ENCODE data around the gene LRGUK. TPM values are rescaled to one million over a fixed set of nuclear protein-coding genes. Genes with fewer than 3 reads are reported as not detected.
"Not testable (repeated sequence)": the region's sequence is repeated elsewhere in the genome, so short reads cannot be mapped to it uniquely, and the experiment has no call there.

The LRGUK gene, protein sequence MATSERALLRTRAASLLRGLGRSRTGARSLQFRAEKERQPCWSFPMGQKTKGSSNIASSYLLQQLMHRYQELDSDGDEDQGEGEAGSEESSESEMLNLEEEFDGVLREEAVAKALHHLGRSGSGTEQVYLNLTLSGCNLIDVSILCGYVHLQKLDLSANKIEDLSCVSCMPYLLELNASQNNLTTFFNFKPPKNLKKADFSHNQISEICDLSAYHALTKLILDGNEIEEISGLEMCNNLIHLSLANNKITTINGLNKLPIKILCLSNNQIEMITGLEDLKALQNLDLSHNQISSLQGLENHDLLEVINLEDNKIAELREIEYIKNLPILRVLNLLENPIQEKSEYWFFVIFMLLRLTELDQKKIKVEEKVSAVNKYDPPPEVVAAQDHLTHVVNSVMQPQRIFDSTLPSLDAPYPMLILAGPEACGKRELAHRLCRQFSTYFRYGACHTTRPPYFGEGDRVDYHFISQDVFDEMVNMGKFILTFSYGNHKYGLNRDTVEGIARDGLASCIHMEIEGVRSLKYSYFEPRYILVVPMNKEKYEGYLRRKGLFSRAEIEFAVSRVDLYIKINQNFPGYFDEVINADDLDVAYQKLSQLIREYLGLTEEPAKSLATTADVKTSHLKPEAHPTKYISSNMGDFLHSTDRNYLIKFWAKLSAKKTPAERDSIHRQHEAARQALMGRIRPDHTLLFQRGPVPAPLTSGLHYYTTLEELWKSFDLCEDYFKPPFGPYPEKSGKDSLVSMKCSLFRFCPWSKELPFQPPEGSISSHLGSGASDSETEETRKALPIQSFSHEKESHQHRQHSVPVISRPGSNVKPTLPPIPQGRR
- polyA plus RNA-seq (2013, experiment 1 of 2), result 0.95 TPM
- polyA plus RNA-seq (2013, experiment 2 of 2), result 1.1 TPM

DNA sequence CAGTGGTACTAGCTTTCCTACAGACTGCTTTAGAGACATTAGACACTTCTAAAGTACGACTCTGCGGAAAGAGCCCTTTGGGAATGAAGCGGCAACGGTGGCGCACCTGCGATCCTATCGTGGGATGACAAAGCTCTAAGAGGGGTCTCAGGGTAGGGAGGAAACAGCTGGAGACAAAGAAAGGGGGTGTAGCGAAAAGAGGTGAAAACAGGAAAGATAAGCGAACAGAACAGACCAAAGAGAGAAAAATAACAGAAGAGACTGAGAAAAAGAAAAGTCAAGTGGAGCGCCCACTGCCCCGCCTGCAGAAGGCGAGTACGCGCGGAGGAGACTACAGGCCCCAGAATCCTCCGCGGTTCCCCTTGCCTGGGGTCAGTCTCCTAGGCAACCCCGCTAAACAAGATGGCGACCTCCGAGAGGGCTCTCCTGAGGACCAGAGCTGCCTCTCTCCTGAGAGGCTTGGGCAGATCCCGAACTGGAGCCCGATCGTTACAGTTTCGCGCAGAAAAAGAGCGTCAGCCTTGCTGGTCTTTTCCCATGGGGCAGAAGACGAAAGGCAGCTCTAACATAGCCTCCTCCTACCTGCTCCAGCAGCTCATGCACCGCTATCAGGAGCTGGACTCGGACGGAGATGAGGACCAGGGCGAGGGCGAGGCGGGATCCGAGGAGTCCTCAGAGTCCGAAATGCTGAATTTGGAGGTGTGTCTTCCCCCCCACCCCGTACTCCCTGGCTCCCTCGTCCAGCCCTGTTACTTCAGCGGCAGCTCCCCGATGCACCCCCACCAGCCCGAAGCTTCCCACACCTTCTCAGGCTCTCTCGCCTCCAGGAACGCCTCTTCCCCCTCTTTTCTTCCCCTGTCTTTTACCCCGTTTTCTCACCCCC lies at the start of gene LRGUK:
TSS of gene LRGUK (plus strand) at position 375 of the 883 bp plus-strand sequence. CDS start at position 403, 28 bp downstream.
- no peaks in the 10 kb centered on the region for H3K9me3 ChIP-seq (ENCODE audit: insufficient read depth, low read depth, low read length)
- 3% methylated on average over 43 of the region's 43 CpGs for WGBS
- H3K36me3 ChIP-seq (ENCODE audit: insufficient read depth, low read length), result no peaks in the 10 kb centered on the region
- no peak within 1 kb of the TSS; the same call in 1 of the 2 replicates for H3K27ac ChIP-seq (ENCODE audit: low read depth, low read length)
- H3K9ac ChIP-seq (ENCODE audit: low read depth, low read length), result peak within 1 kb of the TSS; percentile 54
- peak within 1 kb of the TSS; percentile 87 for H3K4me3 ChIP-seq (ENCODE audit: low read length)
- H3K27me3 ChIP-seq (ENCODE audit: insufficient read depth, low read length), result peaks cover 10% of the 10 kb centered on the region; the same call in 1 of the 2 replicates
- H3K4me1 ChIP-seq (ENCODE audit: insufficient read depth, low read length), result peaks cover 28% of the 10 kb centered on the region

- H3K27me3 ChIP-seq (ENCODE audit: insufficient read depth, low read length); H3K4me1 ChIP-seq (ENCODE audit: insufficient read depth, low read length); H3K36me3 ChIP-seq (ENCODE audit: insufficient read depth, low read length); H3K4me3 ChIP-seq (ENCODE audit: low read length); H3K9me3 ChIP-seq (ENCODE audit: insufficient read depth, low read depth, low read length); H3K9ac ChIP-seq (ENCODE audit: low read depth, low read length); H3K27ac ChIP-seq (ENCODE audit: low read depth, low read length): not testable (repeated sequence)
- 96% methylated on average over 2 of the region's 2 CpGs for WGBS
These were observed 49.6 kb upstream of the LRGUK start for GRCh38 chr7:134077560-134077959.

DNA sequence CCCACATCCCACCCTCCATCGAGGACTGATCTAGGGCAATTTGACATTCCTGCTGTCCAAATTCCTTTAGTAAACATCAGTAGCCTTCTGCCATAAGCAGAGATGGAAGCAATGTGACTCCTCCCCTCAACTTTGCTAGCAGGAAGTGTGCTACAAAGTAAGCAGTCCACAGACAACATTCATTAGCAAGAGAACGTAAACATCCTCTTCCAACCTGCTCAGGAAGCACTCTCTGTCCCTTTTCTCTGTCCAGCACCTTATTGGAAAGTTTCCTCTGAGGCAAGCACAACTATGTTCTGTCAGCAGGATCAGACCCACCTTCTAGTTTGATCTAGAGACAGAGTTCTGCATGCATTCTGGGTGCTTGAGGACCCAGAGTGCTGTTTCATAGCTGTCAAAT lies 48.1 kb upstream of the LRGUK start:
- Histone ChIP-seq H3K4me1 (ENCODE audit: insufficient read depth, low read length) (no peaks in the 10 kb centered on the region; the same call in 1 of the 2 replicates), H3K27ac (ENCODE audit: low read depth, low read length) (no peak overlapping the region), H3K9me3 (ENCODE audit: insufficient read depth, low read depth, low read length) (no peaks in the 10 kb centered on the region), H3K27me3 (ENCODE audit: insufficient read depth, low read length) (no peaks in the 10 kb centered on the region), H3K9ac (ENCODE audit: low read depth, low read length) (no peak overlapping the region), H3K4me3 (ENCODE audit: low read length) (no peak overlapping the region), H3K36me3 (ENCODE audit: insufficient read depth, low read length) (peaks cover 3% of the 10 kb centered on the region; the same call in 1 of the 2 replicates)
- 92% methylated on average over 2 of the region's 2 CpGs for WGBS

GRCh38 chr7:134081695-134082094 lies 45.4 kb upstream of the LRGUK start:
- WGBS, result 100% methylated on average over 1 of the region's 1 CpG
- Histone ChIP-seq H3K4me1 (ENCODE audit: insufficient read depth, low read length) (no peaks in the 10 kb centered on the region; the same call in 1 of the 2 replicates), H3K9ac (ENCODE audit: low read depth, low read length) (no peak overlapping the region), H3K27me3 (ENCODE audit: insufficient read depth, low read length) (no peaks in the 10 kb centered on the region), H3K4me3 (ENCODE audit: low read length) (no peak overlapping the region), H3K36me3 (ENCODE audit: insufficient read depth, low read length) (no peaks in the 10 kb centered on the region; the same call in 1 of the 2 replicates), H3K27ac (ENCODE audit: low read depth, low read length) (no peak overlapping the region), H3K9me3 (ENCODE audit: insufficient read depth, low read depth, low read length) (peaks cover 4% of the 10 kb centered on the region; the same call in 1 of the 2 replicates)

DNA sequence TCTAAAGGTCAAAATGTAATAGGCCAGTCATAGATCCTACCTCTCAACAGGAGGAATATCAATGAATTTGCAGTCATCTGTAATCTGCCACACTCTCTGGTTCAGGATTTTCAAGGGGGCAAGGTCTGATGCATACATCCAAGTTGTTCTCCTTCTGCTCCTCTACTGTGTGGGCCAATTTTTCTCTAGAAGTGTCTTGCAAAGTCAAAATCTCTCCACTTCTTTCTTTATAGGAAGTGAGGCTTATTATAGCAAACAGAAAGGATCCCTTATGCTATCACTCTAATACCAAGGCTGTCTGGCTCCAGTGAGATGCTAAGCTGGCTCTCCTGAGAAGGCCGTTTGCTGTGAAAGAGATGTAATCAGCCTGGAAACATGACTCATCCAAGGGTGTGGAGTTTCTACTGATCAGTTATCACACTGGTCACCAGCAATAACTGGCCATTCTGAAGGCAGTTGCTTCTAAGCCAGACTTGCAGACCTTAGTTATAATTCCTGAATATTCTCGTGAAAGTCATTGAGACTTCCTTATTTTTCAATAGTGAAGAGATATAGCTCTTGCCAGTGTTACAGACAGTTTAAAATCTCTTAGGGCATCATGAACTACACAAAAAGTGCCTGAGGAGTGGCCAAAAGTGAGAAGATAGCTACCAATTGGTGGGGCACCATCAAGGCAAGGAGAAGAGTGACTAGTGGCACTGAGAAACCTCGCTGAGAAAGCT lies 43.2 kb upstream of the LRGUK start:
- H3K27me3 ChIP-seq (ENCODE audit: insufficient read depth, low read length), result no peaks in the 10 kb centered on the region
- H3K36me3 ChIP-seq (ENCODE audit: insufficient read depth, low read length), result no peaks in the 10 kb centered on the region
- peaks cover 26% of the 10 kb centered on the region for H3K9me3 ChIP-seq (ENCODE audit: insufficient read depth, low read depth, low read length)
- H3K27ac ChIP-seq (ENCODE audit: low read depth, low read length), result no peak overlapping the region
- 79% methylated on average over 3 of the region's 3 CpGs for WGBS
- H3K9ac ChIP-seq (ENCODE audit: low read depth, low read length), result no peak overlapping the region
- no peak overlapping the region for H3K4me3 ChIP-seq (ENCODE audit: low read length)
- H3K4me1 ChIP-seq (ENCODE audit: insufficient read depth, low read length), result no peaks in the 10 kb centered on the region; the same call in 1 of the 2 replicates

DNA sequence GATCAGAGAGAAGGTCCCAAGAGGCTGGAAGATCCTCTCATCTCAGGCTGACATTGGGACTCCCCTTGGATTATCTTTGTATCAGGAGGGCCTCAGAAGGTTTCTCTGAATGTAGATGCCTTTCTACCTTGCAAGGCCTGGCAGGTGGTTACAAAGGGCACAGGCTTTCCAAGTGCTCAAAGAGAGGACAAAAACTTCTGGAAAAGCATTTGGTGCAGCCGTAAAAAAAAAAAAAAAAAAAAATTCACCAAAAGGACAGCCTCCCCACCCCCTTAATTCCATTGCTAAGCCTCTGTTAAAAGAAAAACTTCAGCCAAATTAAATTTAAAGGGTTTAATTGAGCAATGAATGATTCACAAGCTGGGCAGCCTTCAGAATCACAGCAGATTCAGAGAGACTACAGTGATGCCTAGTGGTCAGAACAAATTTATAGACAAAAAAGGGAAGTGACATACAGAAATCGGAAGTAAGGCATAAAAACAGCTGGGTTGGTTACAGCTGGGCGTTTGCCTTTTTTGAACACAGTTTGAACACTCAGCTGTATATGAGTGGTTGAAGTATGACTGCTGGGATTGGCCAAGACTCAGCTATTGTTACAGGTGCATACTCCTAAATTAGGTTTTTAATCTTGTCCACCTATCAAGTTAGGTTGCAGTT lies 42.5 kb upstream of the LRGUK start:
- 89% methylated on average over 3 of the region's 3 CpGs for WGBS
- no peaks in the 10 kb centered on the region for H3K4me1 ChIP-seq (ENCODE audit: insufficient read depth, low read length)
- H3K36me3 ChIP-seq (ENCODE audit: insufficient read depth, low read length), result no peaks in the 10 kb centered on the region
- H3K27ac ChIP-seq (ENCODE audit: low read depth, low read length), result no peak overlapping the region
- H3K9me3 ChIP-seq (ENCODE audit: insufficient read depth, low read depth, low read length), result peaks cover 33% of the 10 kb centered on the region
- no peaks in the 10 kb centered on the region for H3K27me3 ChIP-seq (ENCODE audit: insufficient read depth, low read length)
- no peak overlapping the region for H3K9ac ChIP-seq (ENCODE audit: low read depth, low read length)
- H3K4me3 ChIP-seq (ENCODE audit: low read length), result no peak overlapping the region

DNA sequence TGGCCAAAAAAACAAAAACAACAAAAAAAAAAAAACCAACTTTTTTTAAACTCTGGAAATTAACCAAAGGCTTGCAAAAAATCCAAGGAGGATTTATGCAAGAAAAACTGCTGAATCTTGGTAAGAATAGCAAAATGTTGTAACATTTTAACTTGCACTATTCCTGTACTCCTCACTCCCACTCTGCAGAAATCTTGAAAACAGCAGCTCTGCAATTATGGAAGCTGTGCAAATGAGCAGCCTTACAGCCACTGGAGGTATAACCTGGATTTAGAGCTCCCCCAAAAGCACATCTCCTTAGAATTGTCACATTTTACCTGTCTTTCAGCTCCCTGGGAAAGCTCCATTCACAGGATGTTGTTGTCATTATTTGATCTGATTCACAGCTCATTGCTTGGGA lies 41.8 kb upstream of the LRGUK start:
- no peaks in the 10 kb centered on the region for H3K36me3 ChIP-seq (ENCODE audit: insufficient read depth, low read length)
- H3K27me3 ChIP-seq (ENCODE audit: insufficient read depth, low read length), result no peaks in the 10 kb centered on the region
- no peaks in the 10 kb centered on the region for H3K4me1 ChIP-seq (ENCODE audit: insufficient read depth, low read length)
- no peak overlapping the region for H3K27ac ChIP-seq (ENCODE audit: low read depth, low read length)
- peaks cover 40% of the 10 kb centered on the region for H3K9me3 ChIP-seq (ENCODE audit: insufficient read depth, low read depth, low read length)
- no peak overlapping the region for H3K9ac ChIP-seq (ENCODE audit: low read depth, low read length)
- H3K4me3 ChIP-seq (ENCODE audit: low read length), result no peak overlapping the region

DNA sequence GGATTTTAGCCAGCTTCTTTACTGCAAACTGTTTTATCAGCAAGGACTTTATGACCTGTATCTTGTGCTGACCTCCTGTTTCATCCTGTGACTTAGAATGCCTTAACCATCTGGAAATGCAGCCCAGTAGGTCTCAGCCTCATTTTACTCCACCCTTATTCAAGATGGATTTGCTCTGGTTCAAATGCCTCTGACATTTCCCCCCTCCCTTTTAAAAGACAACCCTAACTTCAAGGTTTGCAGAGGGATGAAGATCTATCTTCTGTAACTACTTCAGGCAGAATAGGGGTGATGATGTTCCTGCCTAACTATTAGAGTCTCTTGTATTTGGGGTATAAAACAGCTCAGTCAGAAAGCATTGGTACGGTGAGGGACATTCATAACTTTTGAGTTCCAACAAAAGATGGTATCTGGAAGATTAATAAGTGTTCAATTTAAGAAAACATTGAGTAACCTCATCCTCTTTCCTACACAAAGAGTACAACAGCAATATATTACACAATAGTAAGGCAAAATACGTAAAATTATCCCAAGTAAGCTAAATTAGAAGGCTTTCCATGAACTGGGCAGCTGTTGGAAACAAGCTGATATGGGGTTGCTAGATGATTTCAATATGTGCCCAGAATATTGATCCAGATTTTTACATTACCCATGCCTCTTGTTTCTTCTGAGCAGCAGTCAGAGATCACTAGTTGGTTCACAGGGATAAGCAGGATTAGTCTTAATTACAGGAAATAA lies 40.0 kb upstream of the LRGUK start:
- Histone ChIP-seq H3K9me3 (ENCODE audit: insufficient read depth, low read depth, low read length) (peaks cover 58% of the 10 kb centered on the region), H3K27ac (ENCODE audit: low read depth, low read length) (no peak overlapping the region), H3K36me3 (ENCODE audit: insufficient read depth, low read length) (no peaks in the 10 kb centered on the region), H3K4me3 (ENCODE audit: low read length) (no peak overlapping the region), H3K9ac (ENCODE audit: low read depth, low read length) (no peak overlapping the region), H3K4me1 (ENCODE audit: insufficient read depth, low read length) (no peaks in the 10 kb centered on the region), H3K27me3 (ENCODE audit: insufficient read depth, low read length) (no peaks in the 10 kb centered on the region)
- 93% methylated on average over 2 of the region's 2 CpGs for WGBS

GRCh38 chr7:134088199-134088598 lies 38.9 kb upstream of the LRGUK start:
- Histone ChIP-seq H3K4me1 (ENCODE audit: insufficient read depth, low read length) (no peaks in the 10 kb centered on the region), H3K27me3 (ENCODE audit: insufficient read depth, low read length) (no peaks in the 10 kb centered on the region), H3K27ac (ENCODE audit: low read depth, low read length) (no peak overlapping the region), H3K36me3 (ENCODE audit: insufficient read depth, low read length) (no peaks in the 10 kb centered on the region), H3K9me3 (ENCODE audit: insufficient read depth, low read depth, low read length) (peaks cover 66% of the 10 kb centered on the region), H3K9ac (ENCODE audit: low read depth, low read length) (no peak overlapping the region), H3K4me3 (ENCODE audit: low read length) (no peak overlapping the region)
